ENCODE data around the gene AGER.

- no peak for TF ChIP-seq POLR2A (IDR thresholded peaks at IDR 0.05; ENCODE audit: low read depth, low read length)
- TF ChIP-seq MAX (IDR thresholded peaks at IDR 0.05; ENCODE audit: insufficient read depth, insufficient read length): no peak
- no peak for TF ChIP-seq POLR2AphosphoS5 (IDR thresholded peaks at IDR 0.05; ENCODE audit: insufficient read depth, low read depth, low read length)
- no peak for TF ChIP-seq CTCF (IDR thresholded peaks at IDR 0.05; ENCODE audit: extremely low read depth in 1 of 2, insufficient read depth in 1 of 2, low read depth in 1 of 2, low read length in 2 of 2)
These were observed 32.2 kb upstream of the AGER start for GRCh38 chr6:32216285-32216684.

All from endothelial cell of umbilical vein (primary cell).